ENCODE measurements around the gene SMIM21.

GRCh38 chr18:75375341-75375740 is 52.2 kb downstream of the SMIM21 start:
- TF ChIP-seq FOXA1 (IDR thresholded peaks at IDR 0.05) (no peak), TARDBP (IDR thresholded peaks at IDR 0.05) (no peak), HDGF (IDR thresholded peaks at IDR 0.05; ENCODE audit: borderline replicate concordance) (no peak), ELF4 (IDR thresholded peaks at IDR 0.05) (no peak)
